Measurements from ENCODE around the gene TUBB1. TPM values are rescaled to one million over a fixed set of nuclear protein-coding genes. Genes with fewer than 3 reads are reported as not detected.
A peak's percentile ranks its signal among the peaks of the same experiment; 100 is the strongest.

TUBB1 gene
- total and polyA plus RNA-seq, 2 donors (not counting 1 experiment from before 2014, with no cell fraction given), result 0.22 to 0.43 TPM

DNA sequence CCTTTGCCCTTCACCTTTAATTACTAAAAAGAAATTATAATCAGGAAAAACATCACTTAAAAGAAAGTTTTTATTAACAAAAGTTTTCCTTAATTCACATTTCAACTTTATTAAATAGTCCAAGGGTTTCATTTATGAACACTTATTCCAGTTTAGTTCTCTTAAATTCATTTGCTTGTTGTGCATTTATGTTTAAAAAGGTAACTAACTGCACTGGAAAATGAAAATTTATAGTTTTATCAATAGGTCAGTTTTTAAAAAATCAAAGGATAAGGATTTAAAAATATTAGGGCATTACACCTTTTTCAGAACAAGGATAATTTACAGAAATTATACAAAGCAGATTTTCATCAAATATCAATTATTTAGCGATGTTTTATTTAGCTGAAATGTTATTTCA lies 13.9 kb downstream of the TUBB1 start:
- intact Hi-C loops (cut with micrococcal nuclease), result loop anchor here (2.0 kb wide), 1 partner anchor 16 kb away; no protein-coding TSS in a partner anchor
- Histone ChIP-seq H3K4me2 (replicated peaks; ENCODE audit: low read depth, low read length, poor library complexity, severe bottlenecking) (peak overlapping the region; percentile 88), H3K36me3 (replicated peaks in 1 of 2; ENCODE audit: control extremely low read depth in 1 of 2, control insufficient read depth in 1 of 2, extremely low read depth in 1 of 2, insufficient read depth in 2 of 2, low read length in 1 of 2) (peaks cover 2 to 68% of the 10 kb centered on the region in 2 experiments), H3K9me3 (ENCODE audit: control extremely low read depth in 1 of 3, control insufficient read depth in 2 of 3, insufficient read depth in 1 of 3, low read length in 2 of 3) (no peaks in the 10 kb centered on the region), H3K79me2 (ENCODE audit: control insufficient read depth, insufficient read depth, low read length) (peaks cover 65% of the 10 kb centered on the region), H3K27me3 (replicated peaks in 1 of 4; ENCODE audit: control extremely low read depth in 1 of 4, control insufficient read depth in 3 of 4, insufficient read depth in 4 of 4, low read length in 3 of 4) (no peaks in the 10 kb centered on the region), H3K4me1 (ENCODE audit: control insufficient read depth in 2 of 2, insufficient read depth in 2 of 2, low read length in 2 of 2) (peaks cover 27 to 37% of the 10 kb centered on the region in 2 donors), H4K20me1 (ENCODE audit: control insufficient read depth, insufficient read depth, low read length, poor library complexity, severe bottlenecking) (peaks cover 33% of the 10 kb centered on the region), H3K4me3 (ENCODE audit: control extremely low read depth in 1 of 5, extremely low read depth in 1 of 5, insufficient read depth in 1 of 5, low read depth in 2 of 5, low read length in 4 of 5) (peak overlapping the region in 4 of 5 experiments; percentile 60 to 80 (median 70)), H2AFZ (ENCODE audit: insufficient read depth, low read depth, low read length, poor library complexity, severe bottlenecking) (peak overlapping the region; percentile 82), H3K27ac (ENCODE audit: low read length in 2 of 2) (peak overlapping the region; percentile 84 to 91), H3K9ac (ENCODE audit: low read length) (peak overlapping the region; percentile 73)
- Mint-ChIP-seq H3K9me3 (ENCODE audit: insufficient read depth) (no peaks in the 10 kb centered on the region), H3K4me1 (peaks cover 39% of the 10 kb centered on the region), H3K27ac (no peak overlapping the region), H3K4me3 (peak overlapping the region; percentile 97), H3K27me3 (no peaks in the 10 kb centered on the region)
- TF ChIP-seq, protein P1, sequence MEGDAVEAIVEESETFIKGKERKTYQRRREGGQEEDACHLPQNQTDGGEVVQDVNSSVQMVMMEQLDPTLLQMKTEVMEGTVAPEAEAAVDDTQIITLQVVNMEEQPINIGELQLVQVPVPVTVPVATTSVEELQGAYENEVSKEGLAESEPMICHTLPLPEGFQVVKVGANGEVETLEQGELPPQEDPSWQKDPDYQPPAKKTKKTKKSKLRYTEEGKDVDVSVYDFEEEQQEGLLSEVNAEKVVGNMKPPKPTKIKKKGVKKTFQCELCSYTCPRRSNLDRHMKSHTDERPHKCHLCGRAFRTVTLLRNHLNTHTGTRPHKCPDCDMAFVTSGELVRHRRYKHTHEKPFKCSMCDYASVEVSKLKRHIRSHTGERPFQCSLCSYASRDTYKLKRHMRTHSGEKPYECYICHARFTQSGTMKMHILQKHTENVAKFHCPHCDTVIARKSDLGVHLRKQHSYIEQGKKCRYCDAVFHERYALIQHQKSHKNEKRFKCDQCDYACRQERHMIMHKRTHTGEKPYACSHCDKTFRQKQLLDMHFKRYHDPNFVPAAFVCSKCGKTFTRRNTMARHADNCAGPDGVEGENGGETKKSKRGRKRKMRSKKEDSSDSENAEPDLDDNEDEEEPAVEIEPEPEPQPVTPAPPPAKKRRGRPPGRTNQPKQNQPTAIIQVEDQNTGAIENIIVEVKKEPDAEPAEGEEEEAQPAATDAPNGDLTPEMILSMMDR (IDR thresholded peaks at IDR 0.05), result no peak
- no peak for TF ChIP-seq EZH2 (IDR thresholded peaks at IDR 0.05; ENCODE audit: borderline replicate concordance, insufficient read depth, low read depth, low read length, poor library complexity, severe bottlenecking)
- no CpG with 5 or more reads among the region's 1 CpG for WGBS (ENCODE audit: insufficient coverage)
- ATAC-seq (ENCODE audit: low read depth) (no peak), DNase-seq (no peak)
- ChIA-PET CTCF (interaction anchor here (1.0 to 3.5 kb wide), 9 partner anchors 10 to 189 kb away, joined by 3 to 32 read pairs (median 9); partner anchors contain the start of gene PRELID3B), POLR2A (interaction anchor here (1.0 to 2.6 kb wide), 5 partner anchors 8 to 28 kb away, joined by 4 to 30 read pairs (median 22); partner anchors contain the start of gene PRELID3B)

DNA sequence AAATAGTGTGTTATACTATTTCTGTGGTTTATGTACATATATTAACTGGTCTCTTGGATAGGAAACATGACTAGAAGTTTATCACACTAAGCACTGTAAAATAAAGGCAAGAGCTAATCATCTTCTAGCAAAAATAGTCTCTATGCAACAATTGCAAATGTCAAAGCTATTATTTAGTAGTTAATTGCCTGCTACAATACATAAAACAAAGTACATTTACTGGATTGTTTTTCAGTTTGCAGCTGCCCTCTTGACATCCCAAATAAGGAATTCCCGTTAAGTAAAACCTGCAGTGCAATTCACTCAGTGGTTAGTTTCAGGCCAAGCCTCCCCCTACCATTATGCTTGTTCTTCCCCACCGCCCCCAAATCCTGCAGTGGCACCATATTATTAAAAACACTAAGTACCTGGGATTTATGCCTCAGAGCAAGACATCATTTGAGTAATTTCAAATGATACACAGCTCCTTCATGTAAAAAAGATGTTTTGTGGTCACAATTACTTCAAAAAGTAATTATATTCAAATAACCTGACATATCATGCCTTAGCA lies 14.5 kb downstream of the TUBB1 start:
- no peak overlapping the region for H3K27ac Mint-ChIP-seq
- peaks cover 28% of the 10 kb centered on the region for H4K20me1 ChIP-seq (ENCODE audit: control insufficient read depth, insufficient read depth, low read length, poor library complexity, severe bottlenecking)
- H3K4me3 ChIP-seq (ENCODE audit: control extremely low read depth in 1 of 5, extremely low read depth in 1 of 5, insufficient read depth in 1 of 5, low read depth in 2 of 5, low read length in 4 of 5), result no peak overlapping the region
- DNase-seq, result no peak
- intact Hi-C loops (cut with micrococcal nuclease), result loop anchor here (2.0 kb wide), 1 partner anchor 17 kb away; no protein-coding TSS in a partner anchor
- no peak overlapping the region for H3K27ac ChIP-seq (ENCODE audit: low read length in 2 of 2)
- peaks cover 24 to 34% of the 10 kb centered on the region in 2 donors for H3K4me1 ChIP-seq (ENCODE audit: control insufficient read depth in 2 of 2, insufficient read depth in 2 of 2, low read length in 2 of 2)
- no peaks in the 10 kb centered on the region for H3K9me3 ChIP-seq (ENCODE audit: control extremely low read depth in 1 of 3, control insufficient read depth in 2 of 3, insufficient read depth in 1 of 3, low read length in 2 of 3)
- WGBS (ENCODE audit: insufficient coverage), result 71% methylated on average over 1 of the region's 2 CpGs
- POLR2A ChIA-PET, result interaction anchor here (1.0 to 2.6 kb wide), 2 partner anchors 9 to 26 kb away, joined by 4 to 28 read pairs; partner anchors contain the start of gene PRELID3B
- CTCF ChIA-PET, result interaction anchor here (1.0 to 3.5 kb wide), 8 partner anchors 9 to 189 kb away, joined by 3 to 32 read pairs (median 9); partner anchors contain the start of gene PRELID3B
- H3K4me1 Mint-ChIP-seq, result peaks cover 35% of the 10 kb centered on the region
- peaks cover 2 to 64% of the 10 kb centered on the region in 2 experiments for H3K36me3 ChIP-seq (replicated peaks in 1 of 2; ENCODE audit: control extremely low read depth in 1 of 2, control insufficient read depth in 1 of 2, extremely low read depth in 1 of 2, insufficient read depth in 2 of 2, low read length in 1 of 2)
- H3K27me3 ChIP-seq (replicated peaks in 1 of 4; ENCODE audit: control extremely low read depth in 1 of 4, control insufficient read depth in 3 of 4, insufficient read depth in 4 of 4, low read length in 3 of 4), result no peaks in the 10 kb centered on the region
- no peak overlapping the region for H2AFZ ChIP-seq (ENCODE audit: insufficient read depth, low read depth, low read length, poor library complexity, severe bottlenecking)
- no peak for TF ChIP-seq EZH2 (IDR thresholded peaks at IDR 0.05; ENCODE audit: borderline replicate concordance, insufficient read depth, low read depth, low read length, poor library complexity, severe bottlenecking)
- TF ChIP-seq, protein P1 (IDR thresholded peaks at IDR 0.05), result no peak
- H3K9me3 Mint-ChIP-seq (ENCODE audit: insufficient read depth), result no peaks in the 10 kb centered on the region
- H3K9ac ChIP-seq (ENCODE audit: low read length), result no peak overlapping the region
- peaks cover 65% of the 10 kb centered on the region for H3K79me2 ChIP-seq (ENCODE audit: control insufficient read depth, insufficient read depth, low read length)
- peak overlapping the region; percentile 41 for H3K4me3 Mint-ChIP-seq
- no peak for ATAC-seq (ENCODE audit: low read depth)
- H3K27me3 Mint-ChIP-seq, result no peaks in the 10 kb centered on the region
- H3K4me2 ChIP-seq (replicated peaks; ENCODE audit: low read depth, low read length, poor library complexity, severe bottlenecking), result no peak overlapping the region
